ENCODE results near the gene TMEM266.

Gene TMEM266

GRCh38 chr15:76147906-76148570 lies 88.3 kb downstream of the TMEM266 start:
- TF ChIP-seq FOXP2 (optimal IDR thresholded peaks at IDR 0.05; ENCODE audit: control extremely low read depth, extremely low read length, insufficient read depth), result no peak
- TF ChIP-seq EZH2 (IDR thresholded peaks at IDR 0.05), result no peak
- no peak for TF ChIP-seq POLR2AphosphoS5 (IDR thresholded peaks at IDR 0.05; ENCODE audit: borderline replicate concordance, low read depth, low read length)
- Histone ChIP-seq H3K9ac (ENCODE audit: insufficient read length) (no peak overlapping the region), H3K9me3 (ENCODE audit: low read depth, low read length) (no peaks in the 10 kb centered on the region), H3K4me3 (no peak overlapping the region), H3K36me3 (ENCODE audit: insufficient read depth, low read length) (no peaks in the 10 kb centered on the region), H3K27ac (no peak overlapping the region)
- DNase-seq (ENCODE audit: low read depth, low spot score), result no peak

- Histone ChIP-seq H3K36me3 (ENCODE audit: insufficient read depth, low read length) (no peaks in the 10 kb centered on the region), H3K9ac (ENCODE audit: insufficient read length) (no peak overlapping the region), H3K9me3 (ENCODE audit: low read depth, low read length) (no peaks in the 10 kb centered on the region), H3K4me3 (no peak overlapping the region), H3K27ac (no peak overlapping the region)
- no peak for TF ChIP-seq POLR2AphosphoS5 (IDR thresholded peaks at IDR 0.05; ENCODE audit: borderline replicate concordance, low read depth, low read length)
- no peak for TF ChIP-seq EZH2 (IDR thresholded peaks at IDR 0.05)
- TF ChIP-seq FOXP2 (optimal IDR thresholded peaks at IDR 0.05; ENCODE audit: control extremely low read depth, extremely low read length, insufficient read depth), result no peak
- DNase-seq (ENCODE audit: low read depth, low spot score), result no peak
These were observed 89.6 kb downstream of the TMEM266 start for GRCh38 chr15:76149291-76149915.

- TF ChIP-seq POLR2AphosphoS5 (IDR thresholded peaks at IDR 0.05; ENCODE audit: borderline replicate concordance, low read depth, low read length) (no peak), FOXP2 (optimal IDR thresholded peaks at IDR 0.05; ENCODE audit: control extremely low read depth, extremely low read length, insufficient read depth) (no peak), EZH2 (IDR thresholded peaks at IDR 0.05) (no peak)
These were observed 90.7 kb downstream of the TMEM266 start for GRCh38 chr15:76150513-76150912.

GRCh38 chr15:76150971-76151598 lies 91.3 kb downstream of the TMEM266 start:
- DNase-seq (ENCODE audit: low read depth, low spot score), result peak; percentile 8
- TF ChIP-seq FOXP2 (optimal IDR thresholded peaks at IDR 0.05; ENCODE audit: control extremely low read depth, extremely low read length, insufficient read depth) (no peak), EZH2 (IDR thresholded peaks at IDR 0.05) (no peak), POLR2AphosphoS5 (IDR thresholded peaks at IDR 0.05; ENCODE audit: borderline replicate concordance, low read depth, low read length) (no peak)
- Histone ChIP-seq H3K4me3 (no peak overlapping the region), H3K9ac (ENCODE audit: insufficient read length) (no peak overlapping the region), H3K27ac (no peak overlapping the region), H3K36me3 (ENCODE audit: insufficient read depth, low read length) (no peaks in the 10 kb centered on the region), H3K9me3 (ENCODE audit: low read depth, low read length) (no peaks in the 10 kb centered on the region)

More at GRCh38 chr15:76150513-76150912, 90.7 kb downstream of the TMEM266 start:
- H3K36me3 ChIP-seq (ENCODE audit: insufficient read depth, low read length), result no peaks in the 10 kb centered on the region
- H3K9ac ChIP-seq (ENCODE audit: insufficient read length), result no peak overlapping the region
- H3K27ac ChIP-seq, result no peak overlapping the region
- no peak overlapping the region for H3K4me3 ChIP-seq
- H3K9me3 ChIP-seq (ENCODE audit: low read depth, low read length), result no peaks in the 10 kb centered on the region
- no peak for DNase-seq (ENCODE audit: low read depth, low spot score)

- no peak for DNase-seq (ENCODE audit: low read depth, low spot score)
- Histone ChIP-seq H3K9me3 (ENCODE audit: low read depth, low read length) (no peaks in the 10 kb centered on the region), H3K36me3 (ENCODE audit: insufficient read depth, low read length) (no peaks in the 10 kb centered on the region), H3K27ac (no peak overlapping the region), H3K4me3 (no peak overlapping the region), H3K9ac (ENCODE audit: insufficient read length) (no peak overlapping the region)
- no peak for TF ChIP-seq EZH2 (IDR thresholded peaks at IDR 0.05)
- no peak for TF ChIP-seq FOXP2 (optimal IDR thresholded peaks at IDR 0.05; ENCODE audit: control extremely low read depth, extremely low read length, insufficient read depth)
- TF ChIP-seq POLR2AphosphoS5 (IDR thresholded peaks at IDR 0.05; ENCODE audit: borderline replicate concordance, low read depth, low read length), result no peak
These were observed 91.8 kb downstream of the TMEM266 start for GRCh38 chr15:76151599-76151974.

GRCh38 chr15:76152197-76152596 lies 92.4 kb downstream of the TMEM266 start:
- H3K27ac ChIP-seq, result no peak overlapping the region
- H3K9me3 ChIP-seq (ENCODE audit: low read depth, low read length), result no peaks in the 10 kb centered on the region
- DNase-seq (ENCODE audit: low read depth, low spot score), result no peak
- H3K36me3 ChIP-seq (ENCODE audit: insufficient read depth, low read length), result no peaks in the 10 kb centered on the region
- H3K9ac ChIP-seq (ENCODE audit: insufficient read length), result no peak overlapping the region
- TF ChIP-seq POLR2AphosphoS5 (IDR thresholded peaks at IDR 0.05; ENCODE audit: borderline replicate concordance, low read depth, low read length) (no peak), FOXP2 (optimal IDR thresholded peaks at IDR 0.05; ENCODE audit: control extremely low read depth, extremely low read length, insufficient read depth) (no peak)
- H3K4me3 ChIP-seq, result no peak overlapping the region

- H3K4me3 ChIP-seq, result no peak overlapping the region
- H3K9ac ChIP-seq (ENCODE audit: insufficient read length), result no peak overlapping the region
- H3K27ac ChIP-seq, result no peak overlapping the region
- H3K36me3 ChIP-seq (ENCODE audit: insufficient read depth, low read length), result no peaks in the 10 kb centered on the region
- H3K9me3 ChIP-seq (ENCODE audit: low read depth, low read length), result no peaks in the 10 kb centered on the region
- no peak for DNase-seq (ENCODE audit: low read depth, low spot score)
- TF ChIP-seq POLR2AphosphoS5 (IDR thresholded peaks at IDR 0.05; ENCODE audit: borderline replicate concordance, low read depth, low read length), result no peak
- no peak for TF ChIP-seq EZH2 (IDR thresholded peaks at IDR 0.05)
- no peak for TF ChIP-seq FOXP2 (optimal IDR thresholded peaks at IDR 0.05; ENCODE audit: control extremely low read depth, extremely low read length, insufficient read depth)
These were observed 93.7 kb downstream of the TMEM266 start for GRCh38 chr15:76153241-76154197.

- no peaks in the 10 kb centered on the region for H3K36me3 ChIP-seq (ENCODE audit: insufficient read depth, low read length)
- no peaks in the 10 kb centered on the region for H3K9me3 ChIP-seq (ENCODE audit: low read depth, low read length)
- H3K4me3 ChIP-seq, result no peak overlapping the region
- no peak for TF ChIP-seq EZH2 (IDR thresholded peaks at IDR 0.05)
- TF ChIP-seq POLR2AphosphoS5 (IDR thresholded peaks at IDR 0.05; ENCODE audit: borderline replicate concordance, low read depth, low read length), result no peak
- TF ChIP-seq FOXP2 (optimal IDR thresholded peaks at IDR 0.05; ENCODE audit: control extremely low read depth, extremely low read length, insufficient read depth), result no peak
- H3K27ac ChIP-seq, result no peak overlapping the region
- DNase-seq (ENCODE audit: low read depth, low spot score), result no peak
- H3K9ac ChIP-seq (ENCODE audit: insufficient read length), result no peak overlapping the region
These were observed 95.9 kb downstream of the TMEM266 start for GRCh38 chr15:76155731-76156130.
